Liver (tissue), 9 donors: ENCODE data around the gene GTF3C5. TPM values are rescaled to one million over a fixed set of nuclear protein-coding genes. Genes with fewer than 3 reads are reported as not detected.

ENCODE experiments used
- DNase-seq: peaks from one replicate; pipeline ENCODE4 v3.0.0-alpha.2; 2017; ENCODE audit warnings: low spot score
- H3K27ac ChIP-seq, 2 donors: one replicate each; pipeline ENCODE4 v1.7.0; 2013; ENCODE audit warnings: inconsistent platforms in 2 of 2, low read length in 2 of 2, control low read depth in 1 of 2, low read depth in 1 of 2, mild to moderate bottlenecking in 1 of 2
- H3K27me3 ChIP-seq, 4 donors: one replicate each; pipeline versions ENCODE4 v1.6.1 to v1.7.0; 2013; ENCODE audit warnings: low read length in 3 of 4, inconsistent platforms in 1 of 4, mild to moderate bottlenecking in 1 of 4, moderate library complexity in 1 of 4; ENCODE audit not compliant: control insufficient read depth in 4 of 4, insufficient read depth in 4 of 4
- H3K36me3 ChIP-seq, 4 donors: one replicate each; pipeline versions ENCODE4 v1.6.1 to v1.7.0; 2013; ENCODE audit warnings: low read length in 3 of 4, mild to moderate bottlenecking in 3 of 4, low read depth in 1 of 4, moderate library complexity in 1 of 4; ENCODE audit not compliant: control insufficient read depth in 4 of 4, insufficient read depth in 3 of 4
- H3K4me1 ChIP-seq, 4 donors: one replicate each; pipeline versions ENCODE4 v1.6.1 to v1.7.0; 2013; ENCODE audit warnings: low read length in 3 of 4, mild to moderate bottlenecking in 3 of 4, moderate library complexity in 1 of 4; ENCODE audit not compliant: control insufficient read depth in 4 of 4, insufficient read depth in 4 of 4
- H3K4me3 ChIP-seq, 3 donors: one replicate each; pipeline versions ENCODE4 v1.6.1 to v1.7.0; 2013; ENCODE audit warnings: low read length in 3 of 3, control low read depth in 1 of 3, low read depth in 1 of 3, mild to moderate bottlenecking in 1 of 3
- H3K9ac ChIP-seq, 2 donors: one replicate each; pipeline ENCODE4 v1.7.0; 2013; ENCODE audit warnings: low read length in 2 of 2, mild to moderate bottlenecking in 2 of 2, moderate library complexity in 2 of 2, control low read depth in 1 of 2, low read depth in 1 of 2
- H3K9me3 ChIP-seq, 4 donors: one replicate each; pipeline versions ENCODE4 v1.6.1 to v1.7.0; 2013; ENCODE audit warnings: low read length in 3 of 4; ENCODE audit not compliant: control insufficient read depth in 4 of 4
- CTCF ChIP-seq: fragments of 150-350 bp; IDR thresholded peaks from 2 replicates; pipeline ENCODE4 v1.5.1; 2017; ENCODE audit warnings: improper control_type of control experiment, low read depth, low read length; ENCODE audit not compliant: missing input control
- EGR1 ChIP-seq, 2 donors: IDR thresholded peaks; 2 replicates each; pipeline ENCODE4 v1.6.1; 2016 to 2018; ENCODE audit warnings: antibody characterized with exemption in 2 of 2, low read depth in 2 of 2
- FOXA2 ChIP-seq: IDR thresholded peaks from 2 replicates; pipeline ENCODE4 v1.6.1; 2016; ENCODE audit warnings: antibody characterized with exemption
- HNF4A ChIP-seq, 2 donors: conservative IDR thresholded peaks; 2 replicates each; pipeline ENCODE4 v1.6.1; 2016; ENCODE audit warnings: antibody characterized with exemption in 2 of 2, mild to moderate bottlenecking in 2 of 2
- JUND ChIP-seq, 2 donors: IDR thresholded peaks; 2 replicates each; pipeline ENCODE4 v1.6.1; 2016; ENCODE audit warnings: antibody characterized with exemption in 2 of 2
- MAX ChIP-seq: IDR thresholded peaks from 2 replicates; pipeline ENCODE4 v1.6.1; 2016; ENCODE audit warnings: antibody characterized with exemption
- NR2F2 ChIP-seq: IDR thresholded peaks from 2 replicates; pipeline ENCODE4 v1.6.1; 2016; ENCODE audit warnings: antibody characterized with exemption
- RAD21 ChIP-seq, 2 donors: IDR thresholded peaks; 2 replicates each; pipeline ENCODE4 v1.6.1; 2016; ENCODE audit warnings: antibody characterized with exemption in 2 of 2, mild to moderate bottlenecking in 2 of 2
- RXRA ChIP-seq, 2 donors: IDR thresholded peaks; 2 replicates each; pipeline ENCODE4 v1.6.1; 2017 to 2018; ENCODE audit warnings: antibody characterized with exemption in 2 of 2, mild to moderate bottlenecking in 1 of 2
- SP1 ChIP-seq: IDR thresholded peaks from 2 replicates; pipeline ENCODE4 v1.6.1; 2018; ENCODE audit warnings: antibody characterized with exemption, mild to moderate bottlenecking
- TAF1 ChIP-seq: conservative IDR thresholded peaks from 2 replicates; pipeline ENCODE4 v1.6.1; 2016; ENCODE audit warnings: antibody characterized with exemption, mild to moderate bottlenecking
- YY1 ChIP-seq: IDR thresholded peaks from 2 replicates; pipeline ENCODE4 v1.6.1; 2016; ENCODE audit warnings: antibody characterized with exemption, mild to moderate bottlenecking
- ZBTB33 ChIP-seq: IDR thresholded peaks from 2 replicates; pipeline ENCODE4 v1.6.1; 2016; ENCODE audit warnings: antibody characterized with exemption
- WGBS: extraction: QIAGEN DNeasy Blood & Tissue Kit; methylation state at CpG from one replicate; pipeline ENCODE4 v1.1.7; 2013; 5-methylcytosine and 5-hydroxymethylcytosine counted together
- polyA plus RNA-seq, 2 donors: library from polyadenylated mRNA; stranded (reverse) in 1 of 2; unstranded in 1 of 2; fragments of 200-250 nt in 1 of 2; fragments of >200 nt in 1 of 2; fragmentation: Nextera tagmentation in 1 of 2; extraction: Ambion mirVana in 1 of 2; gene quantifications; one replicate each; pipeline versions ENCODE4 v1.2.1 to v1.2.3, GENCODE V29; 2013 to 2015
- total RNA-seq, 2 donors: library from RNA; depleted of rRNA; stranded (reverse); fragments of >200 nt; gene quantifications; one replicate each; pipeline ENCODE4 v1.2.3, GENCODE V29; 2014
- TF ChIP-seq, protein P1 (sequence below): IDR thresholded peaks from 2 replicates; pipeline ENCODE4 v1.6.1; 2016; ENCODE audit warnings: antibody characterized with exemption
- TF ChIP-seq, protein P2 (sequence below): IDR thresholded peaks from 2 replicates; pipeline ENCODE4 v1.6.1; 2016; ENCODE audit warnings: antibody characterized with exemption, mild to moderate bottlenecking
- donor health status: healthy.
- donor health status: healthy.
- donor health status: healthy.
- donor health status: healthy.
- donor health status: healthy.

The GTF3C5 gene
- total and polyA plus RNA-seq, 4 donors, result 13.2 to 26.2 (median 18.2) TPM

DNA sequence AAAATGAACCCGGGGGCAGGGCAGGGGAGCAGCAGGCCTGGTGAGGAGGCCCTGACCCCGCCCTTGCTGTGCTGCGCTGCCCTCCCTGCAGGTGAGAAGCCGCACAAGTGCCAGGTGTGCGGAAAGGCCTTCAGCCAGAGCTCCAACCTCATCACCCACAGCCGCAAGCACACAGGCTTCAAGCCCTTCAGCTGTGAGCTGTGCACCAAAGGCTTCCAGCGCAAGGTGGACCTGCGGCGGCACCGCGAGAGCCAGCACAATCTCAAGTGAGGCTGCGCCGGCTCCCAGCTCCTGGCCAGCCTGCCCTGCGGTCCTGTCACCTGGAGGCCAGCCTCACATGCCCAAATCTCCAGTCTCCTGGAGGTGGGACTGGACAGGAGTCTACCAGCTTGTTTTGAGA is 40.0 kb upstream of the GTF3C5 start:
- no peaks in the 10 kb centered on the region for H3K9me3 ChIP-seq
- H3K4me1 ChIP-seq, result no peaks in the 10 kb centered on the region
- H3K27me3 ChIP-seq, result peaks cover 0 to 2% (median 0%) of the 10 kb centered on the region in 4 donors
- peak; percentile 32 for DNase-seq
- H3K36me3 ChIP-seq, result no peaks in the 10 kb centered on the region
- H3K9ac ChIP-seq, result no peak overlapping the region
- H3K27ac ChIP-seq, result no peak overlapping the region
- WGBS, result 90% methylated on average over 14 of the region's 14 CpGs
- no peak overlapping the region for H3K4me3 ChIP-seq
- TF ChIP-seq CTCF (no peak), JUND (IDR thresholded peaks at IDR 0.05) (no peak), MAX (no peak), TAF1 (no peak), SP1 (no peak), FOXA2 (no peak), YY1 (no peak), RXRA (IDR thresholded peaks at IDR 0.05) (no peak), ZBTB33 (no peak), RAD21 (IDR thresholded peaks at IDR 0.05) (no peak), NR2F2 (no peak), HNF4A (conservative IDR thresholded peaks at IDR 0.05) (no peak), EGR1 (IDR thresholded peaks at IDR 0.05; ENCODE audit: low read depth in 2 of 2) (no peak)
- TF ChIP-seq, protein P1, sequence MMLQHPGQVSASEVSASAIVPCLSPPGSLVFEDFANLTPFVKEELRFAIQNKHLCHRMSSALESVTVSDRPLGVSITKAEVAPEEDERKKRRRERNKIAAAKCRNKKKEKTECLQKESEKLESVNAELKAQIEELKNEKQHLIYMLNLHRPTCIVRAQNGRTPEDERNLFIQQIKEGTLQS, result no peak
- TF ChIP-seq, protein P2, sequence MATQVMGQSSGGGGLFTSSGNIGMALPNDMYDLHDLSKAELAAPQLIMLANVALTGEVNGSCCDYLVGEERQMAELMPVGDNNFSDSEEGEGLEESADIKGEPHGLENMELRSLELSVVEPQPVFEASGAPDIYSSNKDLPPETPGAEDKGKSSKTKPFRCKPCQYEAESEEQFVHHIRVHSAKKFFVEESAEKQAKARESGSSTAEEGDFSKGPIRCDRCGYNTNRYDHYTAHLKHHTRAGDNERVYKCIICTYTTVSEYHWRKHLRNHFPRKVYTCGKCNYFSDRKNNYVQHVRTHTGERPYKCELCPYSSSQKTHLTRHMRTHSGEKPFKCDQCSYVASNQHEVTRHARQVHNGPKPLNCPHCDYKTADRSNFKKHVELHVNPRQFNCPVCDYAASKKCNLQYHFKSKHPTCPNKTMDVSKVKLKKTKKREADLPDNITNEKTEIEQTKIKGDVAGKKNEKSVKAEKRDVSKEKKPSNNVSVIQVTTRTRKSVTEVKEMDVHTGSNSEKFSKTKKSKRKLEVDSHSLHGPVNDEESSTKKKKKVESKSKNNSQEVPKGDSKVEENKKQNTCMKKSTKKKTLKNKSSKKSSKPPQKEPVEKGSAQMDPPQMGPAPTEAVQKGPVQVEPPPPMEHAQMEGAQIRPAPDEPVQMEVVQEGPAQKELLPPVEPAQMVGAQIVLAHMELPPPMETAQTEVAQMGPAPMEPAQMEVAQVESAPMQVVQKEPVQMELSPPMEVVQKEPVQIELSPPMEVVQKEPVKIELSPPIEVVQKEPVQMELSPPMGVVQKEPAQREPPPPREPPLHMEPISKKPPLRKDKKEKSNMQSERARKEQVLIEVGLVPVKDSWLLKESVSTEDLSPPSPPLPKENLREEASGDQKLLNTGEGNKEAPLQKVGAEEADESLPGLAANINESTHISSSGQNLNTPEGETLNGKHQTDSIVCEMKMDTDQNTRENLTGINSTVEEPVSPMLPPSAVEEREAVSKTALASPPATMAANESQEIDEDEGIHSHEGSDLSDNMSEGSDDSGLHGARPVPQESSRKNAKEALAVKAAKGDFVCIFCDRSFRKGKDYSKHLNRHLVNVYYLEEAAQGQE, result no peak
